GM12878 (cell line): ENCODE measurements around the gene COL4A2. TPM values are rescaled to one million over a fixed set of nuclear protein-coding genes. Genes with fewer than 3 reads are reported as not detected.

Source experiments
- ATAC-seq: fragments of 200-7000 bp; cut with Tn5 transposase; 3 replicates; pipeline ENCODE4 v1.9.1; 2020; ENCODE audit warnings: mild to moderate bottlenecking, moderate library complexity
- BruUV-seq: library from RNA; stranded (reverse); fragments of 400-500 nt; replicated peaks from 2 replicates; lab custom pipeline; 2021; lab: Mats Ljungman, UMichigan
- CTCF ChIA-PET: fragments of 300-600 bp; sonication (Branson Sonifier 250); formaldehyde crosslinking; extraction: SDS; loops from one replicate; lab custom pipeline; 2021; ENCODE audit warnings: inconsistent platforms; lab: Yijun Ruan, JAX
- POLR2A ChIA-PET: fragments of 350-600 bp; formaldehyde crosslinking; extraction: SDS; loops from one replicate; lab custom pipeline; 2021; ENCODE audit warnings: inconsistent platforms; lab: Charles Lee
- RAD21 ChIA-PET: fragments of 300-600 bp; sonication (Branson Sonifier 250); formaldehyde crosslinking; loops from one replicate; lab custom pipeline; 2023; ENCODE audit warnings: antibody characterized with exemption; ENCODE audit not compliant: unreplicated experiment; lab: Charles Lee
- SMC1A ChIA-PET: fragments of 300-600 bp; sonication (Branson Sonifier 250); formaldehyde crosslinking; loops from one replicate; lab custom pipeline; 2023; ENCODE audit not compliant: unreplicated experiment, uncharacterized antibody; lab: Charles Lee
- DNase-seq: peaks from one replicate; pipeline ENCODE4 v3.0.0-alpha.2; 2011; ENCODE audit warnings: low read depth, low spot score
- FAIRE-seq: peaks from 3 replicates; lab custom pipeline; 2011; peaks lifted over from hg19 to GRCh38; lab: Jason Lieb, UNC
- H2AFZ ChIP-seq: 2 replicates; pipeline ENCODE4 v1.6.0; 2011; ENCODE audit warnings: low read depth, low read length, control low read depth; ENCODE audit not compliant: control insufficient read depth
- H3K27ac ChIP-seq: 2 replicates; pipeline ENCODE4 v1.5.1; 2011; ENCODE audit warnings: control low read depth; ENCODE audit not compliant: control insufficient read depth, insufficient read depth
- H3K27me3 ChIP-seq, 2 experiments: replicated peaks in 1 of 2; 2 replicates each; pipeline versions ENCODE4 v1.6.0 to v1.6.1; 2011; ENCODE audit warnings: low read length in 1 of 2; ENCODE audit not compliant: control insufficient read depth in 2 of 2, insufficient read depth in 2 of 2
- H3K36me3 ChIP-seq, 2 experiments: 2 replicates each; pipeline ENCODE4 v1.5.1; 2011; ENCODE audit warnings: low read length in 1 of 2; ENCODE audit not compliant: control insufficient read depth in 2 of 2, insufficient read depth in 2 of 2
- H3K4me1 ChIP-seq: 2 replicates; pipeline ENCODE4 v1.6.1; 2011; ENCODE audit warnings: mild to moderate bottlenecking, low read length, moderate library complexity, mixed read lengths; ENCODE audit not compliant: control insufficient read depth, insufficient read depth
- H3K4me2 ChIP-seq: 2 replicates; pipeline ENCODE4 v1.6.0; 2011; ENCODE audit warnings: control low read depth; ENCODE audit not compliant: control insufficient read depth, insufficient read depth
- H3K4me3 ChIP-seq: fragments of 200-600 bp; sonication (generic); 2 replicates; pipeline ENCODE4 v1.5.1; 2016
- H3K79me2 ChIP-seq: 2 replicates; pipeline ENCODE4 v1.6.0; 2011; ENCODE audit warnings: low read length; ENCODE audit not compliant: control insufficient read depth, insufficient read depth
- H3K9ac ChIP-seq: 2 replicates; pipeline ENCODE4 v1.8.0; 2011; ENCODE audit warnings: low read length, control low read depth, mixed read lengths; ENCODE audit not compliant: control insufficient read depth, insufficient read depth
- H3K9me3 ChIP-seq: replicated peaks from 3 replicates; pipeline ENCODE4 v1.5.1; 2011; ENCODE audit warnings: mild to moderate bottlenecking, low read length; ENCODE audit not compliant: control insufficient read depth, insufficient read depth
- H4K20me1 ChIP-seq: 2 replicates; pipeline ENCODE4 v1.6.0; 2011; ENCODE audit not compliant: control insufficient read depth, insufficient read depth
- HCFC1 ChIP-seq: fragments of 150-350 bp; IDR thresholded peaks from 2 replicates; pipeline ENCODE4 v1.6.1; 2014; ENCODE audit warnings: low read length
- IKZF1 ChIP-seq: fragments of 450-650 bp; conservative IDR thresholded peaks from 2 replicates; pipeline ENCODE4 v1.6.1; 2017; ENCODE audit warnings: antibody characterized with exemption, mild to moderate bottlenecking
- SRF ChIP-seq, 2 experiments: IDR thresholded peaks; 2 replicates each; pipeline ENCODE4 v1.6.1; 2011; ENCODE audit warnings: low read depth in 2 of 2, low read length in 2 of 2, mild to moderate bottlenecking in 1 of 2, moderate library complexity in 1 of 2
- TAF1 ChIP-seq: IDR thresholded peaks from 2 replicates; pipeline ENCODE4 v1.6.1; 2011; ENCODE audit warnings: mild to moderate bottlenecking, low read depth, low read length, borderline replicate concordance
- ZNF274 ChIP-seq: IDR thresholded peaks from one replicate; pipeline ENCODE4 v1.8.0; 2011; ENCODE audit not compliant: insufficient read length, insufficient read depth
- WGBS: methylation state at CpG from one replicate; pipeline ENCODE4 v1.1.6; 2016; ENCODE audit warnings: low lambda C conversion rate; ENCODE audit not compliant: insufficient replicate concordance, insufficient coverage; ENCODE audit errors: missing lambda C conversion rate; 5-methylcytosine and 5-hydroxymethylcytosine counted together
- in situ Hi-C: fragments of 300-500 bp; cut with MboI; formaldehyde crosslinking; loops from 9 replicates; pipeline ENCODE4 v1.14.3; 2018; ENCODE audit warnings: mixed read lengths
- intact Hi-C: fragments of 100-400 bp; cut with micrococcal nuclease; formaldehyde crosslinking; loops from one replicate; pipeline ENCODE4 v1.14.2; 2022; ENCODE audit not compliant: unreplicated experiment
- polyA plus RNA-seq, 11 experiments: library from polyadenylated mRNA; depleted of rRNA in 4 of 11; unstranded in 6 of 11; stranded (reverse) in 5 of 11; fragments of >200 nt; fragmentation: Nextera tagmentation in 4 of 11; fragmentation: Illumina TruSeq in 1 of 11; extraction: Ambion mirVana in 4 of 11; extraction: Trizol in 1 of 11; gene quantifications; 1 replicate in 1 of 11; 2 replicates in 10 of 11; pipeline versions ENCODE4 v1.2.1 to v1.2.3, GENCODE V29; 2011 to 2016; ENCODE audit warnings: inconsistent platforms in 2 of 11, missing spikeins in 2 of 11, low read depth in 1 of 11
- total RNA-seq, 4 experiments: library from RNA; depleted of rRNA in 3 of 4; stranded (reverse); fragments of >200 nt in 3 of 4; fragmentation: Illumina TruSeq in 1 of 4; extraction: Trizol in 1 of 4; gene quantifications; 2 replicates each; pipeline versions ENCODE4 v1.2.1 to v1.2.3, GENCODE V29; 2013 to 2021
- TF ChIP-seq, protein P1 (sequence below): fragments of 450-650 bp; IDR thresholded peaks from 2 replicates; pipeline ENCODE4 v1.6.1; 2017; ENCODE audit warnings: mild to moderate bottlenecking, moderate library complexity
- TF ChIP-seq, protein P2 (sequence below): fragments of 450-650 bp; formaldehyde crosslinking; IDR thresholded peaks from 2 replicates; pipeline ENCODE4 v1.4.0; 2022; ENCODE audit warnings: mild to moderate bottlenecking, moderate library complexity
- TF ChIP-seq, protein P3 (sequence below): IDR thresholded peaks from 2 replicates; pipeline ENCODE4 v1.6.1; 2012; ENCODE audit warnings: low read depth, low read length, improper control_type of control experiment
- TF ChIP-seq, protein P4 (sequence below): fragments of 450-650 bp; IDR thresholded peaks from 2 replicates; pipeline ENCODE4 v1.6.1; 2016; ENCODE audit warnings: mild to moderate bottlenecking
- TF ChIP-seq, protein P5 (sequence below): fragments of 450-650 bp; IDR thresholded peaks from 2 replicates; pipeline ENCODE4 v1.6.1; 2017; ENCODE audit warnings: antibody characterized with exemption, mild to moderate bottlenecking, moderate library complexity

Gene COL4A2
- total and polyA plus RNA-seq, 10 of the 15 experiments (the other 5 are each of a cell fraction or from before 2014, with no cell fraction given): 0.16 to 1.6 (median 0.62) TPM; not detected in 3

DNA sequence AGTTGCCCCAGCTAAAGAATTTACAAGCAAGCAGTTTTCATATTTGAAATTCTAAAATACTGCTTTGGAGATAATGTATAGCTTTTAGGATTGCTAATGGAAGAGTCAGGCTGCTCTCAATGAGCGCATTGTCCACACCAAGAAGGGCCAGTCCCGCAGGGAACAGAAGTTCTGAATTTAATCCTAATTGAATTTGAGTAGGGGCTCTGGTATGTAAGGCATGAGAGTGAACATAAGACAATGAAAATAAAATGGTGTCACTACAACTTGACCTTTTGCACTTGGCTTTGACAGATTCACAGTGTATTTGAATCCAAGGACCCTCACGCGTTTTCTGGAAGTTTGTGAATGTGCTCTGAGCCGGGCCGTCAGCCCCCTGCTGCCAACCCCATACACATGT, 221.8 kb downstream of the COL4A2 start:
- ChIA-PET RAD21 (no interaction called here), SMC1A (interaction anchor here (0.6 to 5.9 kb wide), 3 partner anchors 10 to 293 kb away, joined by 3 to 38 read pairs (median 31); no protein-coding TSS in a partner anchor), CTCF (interaction anchor here (0.7 to 1.6 kb wide), 4 partner anchors 9 to 73 kb away, joined by 3 to 4 read pairs (median 3); no protein-coding TSS in a partner anchor), POLR2A (interaction anchor here (0.7 kb wide), 1 partner anchor 10 kb away, joined by 5 read pairs; no protein-coding TSS in a partner anchor)
- no peaks in the 10 kb centered on the region for H4K20me1 ChIP-seq
- no peak overlapping the region for H3K4me2 ChIP-seq
- H3K79me2 ChIP-seq: no peaks in the 10 kb centered on the region
- H2AFZ ChIP-seq: no peak overlapping the region
- FAIRE-seq (no peak), DNase-seq (no peak), ATAC-seq (no peak)
- intact Hi-C loops: loop anchor here (5.0 kb wide), 1 partner anchor 57 kb away; no protein-coding TSS in a partner anchor
- H3K27me3 ChIP-seq: no peaks in the 10 kb centered on the region
- H3K9ac ChIP-seq: no peak overlapping the region
- WGBS: 95% methylated on average over 6 of the region's 6 CpGs
- in situ Hi-C loops: no loop called here
- H3K27ac ChIP-seq: no peak overlapping the region
- H3K4me1 ChIP-seq: peaks cover 18% of the 10 kb centered on the region
- H3K9me3 ChIP-seq: no peaks in the 10 kb centered on the region
- no peak overlapping the region for H3K4me3 ChIP-seq
- BruUV-seq: no TSS peak
- peaks cover 0 to under 1% of the 10 kb centered on the region in 2 experiments; a peak in 1 of 4 replicates for H3K36me3 ChIP-seq
- TF ChIP-seq HCFC1: no peak
- TF ChIP-seq, protein P1, sequence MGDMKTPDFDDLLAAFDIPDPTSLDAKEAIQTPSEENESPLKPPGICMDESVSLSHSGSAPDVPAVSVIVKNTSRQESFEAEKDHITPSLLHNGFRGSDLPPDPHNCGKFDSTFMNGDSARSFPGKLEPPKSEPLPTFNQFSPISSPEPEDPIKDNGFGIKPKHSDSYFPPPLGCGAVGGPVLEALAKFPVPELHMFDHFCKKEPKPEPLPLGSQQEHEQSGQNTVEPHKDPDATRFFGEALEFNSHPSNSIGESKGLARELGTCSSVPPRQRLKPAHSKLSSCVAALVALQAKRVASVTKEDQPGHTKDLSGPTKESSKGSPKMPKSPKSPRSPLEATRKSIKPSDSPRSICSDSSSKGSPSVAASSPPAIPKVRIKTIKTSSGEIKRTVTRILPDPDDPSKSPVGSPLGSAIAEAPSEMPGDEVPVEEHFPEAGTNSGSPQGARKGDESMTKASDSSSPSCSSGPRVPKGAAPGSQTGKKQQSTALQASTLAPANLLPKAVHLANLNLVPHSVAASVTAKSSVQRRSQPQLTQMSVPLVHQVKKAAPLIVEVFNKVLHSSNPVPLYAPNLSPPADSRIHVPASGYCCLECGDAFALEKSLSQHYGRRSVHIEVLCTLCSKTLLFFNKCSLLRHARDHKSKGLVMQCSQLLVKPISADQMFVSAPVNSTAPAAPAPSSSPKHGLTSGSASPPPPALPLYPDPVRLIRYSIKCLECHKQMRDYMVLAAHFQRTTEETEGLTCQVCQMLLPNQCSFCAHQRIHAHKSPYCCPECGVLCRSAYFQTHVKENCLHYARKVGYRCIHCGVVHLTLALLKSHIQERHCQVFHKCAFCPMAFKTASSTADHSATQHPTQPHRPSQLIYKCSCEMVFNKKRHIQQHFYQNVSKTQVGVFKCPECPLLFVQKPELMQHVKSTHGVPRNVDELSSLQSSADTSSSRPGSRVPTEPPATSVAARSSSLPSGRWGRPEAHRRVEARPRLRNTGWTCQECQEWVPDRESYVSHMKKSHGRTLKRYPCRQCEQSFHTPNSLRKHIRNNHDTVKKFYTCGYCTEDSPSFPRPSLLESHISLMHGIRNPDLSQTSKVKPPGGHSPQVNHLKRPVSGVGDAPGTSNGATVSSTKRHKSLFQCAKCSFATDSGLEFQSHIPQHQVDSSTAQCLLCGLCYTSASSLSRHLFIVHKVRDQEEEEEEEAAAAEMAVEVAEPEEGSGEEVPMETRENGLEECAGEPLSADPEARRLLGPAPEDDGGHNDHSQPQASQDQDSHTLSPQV: no peak
- TF ChIP-seq, protein P2, sequence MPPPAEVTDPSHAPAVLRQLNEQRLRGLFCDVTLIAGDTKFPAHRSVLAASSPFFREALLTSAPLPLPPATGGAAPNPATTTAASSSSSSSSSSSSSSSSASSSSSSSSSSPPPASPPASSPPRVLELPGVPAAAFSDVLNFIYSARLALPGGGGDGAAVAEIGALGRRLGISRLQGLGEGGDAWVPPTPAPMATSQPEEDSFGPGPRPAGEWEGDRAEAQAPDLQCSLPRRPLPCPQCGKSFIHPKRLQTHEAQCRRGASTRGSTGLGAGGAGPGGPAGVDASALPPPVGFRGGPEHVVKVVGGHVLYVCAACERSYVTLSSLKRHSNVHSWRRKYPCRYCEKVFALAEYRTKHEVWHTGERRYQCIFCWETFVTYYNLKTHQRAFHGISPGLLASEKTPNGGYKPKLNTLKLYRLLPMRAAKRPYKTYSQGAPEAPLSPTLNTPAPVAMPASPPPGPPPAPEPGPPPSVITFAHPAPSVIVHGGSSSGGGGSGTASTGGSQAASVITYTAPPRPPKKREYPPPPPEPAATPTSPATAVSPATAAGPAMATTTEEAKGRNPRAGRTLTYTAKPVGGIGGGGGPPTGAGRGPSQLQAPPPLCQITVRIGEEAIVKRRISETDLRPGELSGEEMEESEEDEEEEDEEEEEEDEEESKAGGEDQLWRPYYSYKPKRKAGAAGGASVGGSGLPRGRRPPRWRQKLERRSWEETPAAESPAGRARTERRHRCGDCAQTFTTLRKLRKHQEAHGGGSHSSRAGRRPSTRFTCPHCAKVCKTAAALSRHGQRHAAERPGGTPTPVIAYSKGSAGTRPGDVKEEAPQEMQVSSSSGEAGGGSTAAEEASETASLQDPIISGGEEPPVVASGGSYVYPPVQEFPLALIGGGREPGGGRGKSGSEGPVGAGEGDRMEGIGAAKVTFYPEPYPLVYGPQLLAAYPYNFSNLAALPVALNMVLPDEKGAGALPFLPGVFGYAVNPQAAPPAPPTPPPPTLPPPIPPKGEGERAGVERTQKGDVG (CRISPR knock-in tag): no peak
- TF ChIP-seq, protein P3, sequence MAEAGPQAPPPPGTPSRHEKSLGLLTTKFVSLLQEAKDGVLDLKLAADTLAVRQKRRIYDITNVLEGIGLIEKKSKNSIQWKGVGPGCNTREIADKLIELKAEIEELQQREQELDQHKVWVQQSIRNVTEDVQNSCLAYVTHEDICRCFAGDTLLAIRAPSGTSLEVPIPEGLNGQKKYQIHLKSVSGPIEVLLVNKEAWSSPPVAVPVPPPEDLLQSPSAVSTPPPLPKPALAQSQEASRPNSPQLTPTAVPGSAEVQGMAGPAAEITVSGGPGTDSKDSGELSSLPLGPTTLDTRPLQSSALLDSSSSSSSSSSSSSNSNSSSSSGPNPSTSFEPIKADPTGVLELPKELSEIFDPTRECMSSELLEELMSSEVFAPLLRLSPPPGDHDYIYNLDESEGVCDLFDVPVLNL: no peak
- TF ChIP-seq TAF1: no peak
- TF ChIP-seq IKZF1: no peak
- no peak for TF ChIP-seq ZNF274
- TF ChIP-seq, protein P4, sequence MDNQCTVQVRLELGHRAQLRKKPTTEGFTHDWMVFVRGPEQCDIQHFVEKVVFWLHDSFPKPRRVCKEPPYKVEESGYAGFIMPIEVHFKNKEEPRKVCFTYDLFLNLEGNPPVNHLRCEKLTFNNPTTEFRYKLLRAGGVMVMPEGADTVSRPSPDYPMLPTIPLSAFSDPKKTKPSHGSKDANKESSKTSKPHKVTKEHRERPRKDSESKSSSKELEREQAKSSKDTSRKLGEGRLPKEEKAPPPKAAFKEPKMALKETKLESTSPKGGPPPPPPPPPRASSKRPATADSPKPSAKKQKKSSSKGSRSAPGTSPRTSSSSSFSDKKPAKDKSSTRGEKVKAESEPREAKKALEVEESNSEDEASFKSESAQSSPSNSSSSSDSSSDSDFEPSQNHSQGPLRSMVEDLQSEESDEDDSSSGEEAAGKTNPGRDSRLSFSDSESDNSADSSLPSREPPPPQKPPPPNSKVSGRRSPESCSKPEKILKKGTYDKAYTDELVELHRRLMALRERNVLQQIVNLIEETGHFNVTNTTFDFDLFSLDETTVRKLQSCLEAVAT: no peak
- no peak for TF ChIP-seq SRF (IDR thresholded peaks at IDR 0.05; ENCODE audit: low read depth in 2 of 2, low read length in 2 of 2)
- TF ChIP-seq, protein P5, sequence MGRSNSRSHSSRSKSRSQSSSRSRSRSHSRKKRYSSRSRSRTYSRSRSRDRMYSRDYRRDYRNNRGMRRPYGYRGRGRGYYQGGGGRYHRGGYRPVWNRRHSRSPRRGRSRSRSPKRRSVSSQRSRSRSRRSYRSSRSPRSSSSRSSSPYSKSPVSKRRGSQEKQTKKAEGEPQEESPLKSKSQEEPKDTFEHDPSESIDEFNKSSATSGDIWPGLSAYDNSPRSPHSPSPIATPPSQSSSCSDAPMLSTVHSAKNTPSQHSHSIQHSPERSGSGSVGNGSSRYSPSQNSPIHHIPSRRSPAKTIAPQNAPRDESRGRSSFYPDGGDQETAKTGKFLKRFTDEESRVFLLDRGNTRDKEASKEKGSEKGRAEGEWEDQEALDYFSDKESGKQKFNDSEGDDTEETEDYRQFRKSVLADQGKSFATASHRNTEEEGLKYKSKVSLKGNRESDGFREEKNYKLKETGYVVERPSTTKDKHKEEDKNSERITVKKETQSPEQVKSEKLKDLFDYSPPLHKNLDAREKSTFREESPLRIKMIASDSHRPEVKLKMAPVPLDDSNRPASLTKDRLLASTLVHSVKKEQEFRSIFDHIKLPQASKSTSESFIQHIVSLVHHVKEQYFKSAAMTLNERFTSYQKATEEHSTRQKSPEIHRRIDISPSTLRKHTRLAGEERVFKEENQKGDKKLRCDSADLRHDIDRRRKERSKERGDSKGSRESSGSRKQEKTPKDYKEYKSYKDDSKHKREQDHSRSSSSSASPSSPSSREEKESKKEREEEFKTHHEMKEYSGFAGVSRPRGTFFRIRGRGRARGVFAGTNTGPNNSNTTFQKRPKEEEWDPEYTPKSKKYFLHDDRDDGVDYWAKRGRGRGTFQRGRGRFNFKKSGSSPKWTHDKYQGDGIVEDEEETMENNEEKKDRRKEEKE: no peak
